CD4-positive, alpha-beta T cell treated with Interleukin-4 for 1 hour (primary cell): ENCODE measurements around the gene THBS1.

ENCODE experiments used
- DNase-seq, 2 donors: peaks; one replicate each; pipeline ENCODE4 v3.0.0-alpha.2; 2020 to 2022

The THBS1 gene

DNA sequence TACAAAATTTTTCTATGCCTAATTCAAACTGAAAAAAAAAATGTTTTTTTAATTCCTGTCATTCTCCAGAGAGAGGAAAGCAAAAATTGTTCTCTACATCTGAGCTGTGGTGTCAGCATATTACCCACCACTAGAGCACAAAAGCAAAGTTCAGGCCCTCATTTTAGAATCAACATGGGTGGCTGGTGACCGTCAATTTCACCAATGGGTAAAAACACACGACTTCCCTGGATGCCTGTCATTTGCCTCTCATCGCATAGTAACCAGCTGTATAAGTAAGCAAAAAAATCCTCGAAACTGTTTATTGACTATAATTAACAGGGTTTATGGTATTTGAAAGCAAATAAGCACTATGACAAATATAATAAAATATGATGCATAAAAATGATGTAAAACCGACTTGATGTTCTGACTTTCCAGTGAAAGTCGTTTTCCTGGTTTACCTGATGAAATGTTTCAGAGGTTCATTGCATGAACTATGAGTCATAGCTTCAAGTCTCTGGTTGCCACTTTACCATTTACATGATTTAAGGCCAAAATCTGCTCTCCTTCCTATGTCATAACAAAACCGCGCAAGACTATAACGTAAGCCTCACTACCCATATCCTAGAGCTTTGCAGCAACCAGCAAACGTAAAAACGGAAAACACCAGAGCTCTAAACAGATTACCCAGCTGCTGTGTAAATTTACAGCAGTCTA is 60.5 kb downstream of the THBS1 start:
- peak in 1 of 2 donors; percentile 61 for DNase-seq

GRCh38 chr15:39642011-39642640 is 61.2 kb downstream of the THBS1 start:
- DNase-seq: no peak

DNA sequence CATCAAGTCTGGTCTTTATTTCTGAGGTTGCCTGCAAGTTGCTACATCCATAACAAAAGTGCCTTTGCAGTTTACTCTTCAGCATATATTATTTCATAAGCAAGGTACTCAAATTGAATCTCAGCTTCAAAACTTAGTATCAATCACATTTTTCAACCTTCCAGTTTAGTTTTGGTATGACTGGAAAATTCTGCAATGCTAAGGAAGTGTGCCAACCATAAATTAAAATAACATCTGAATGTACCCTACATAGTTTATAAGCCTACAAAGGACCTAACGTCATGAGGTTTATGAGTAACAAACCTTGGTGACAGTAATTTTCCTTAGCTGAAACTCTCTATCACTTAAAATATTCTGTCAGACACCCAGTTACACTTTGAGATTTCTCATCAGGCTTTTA is 62.8 kb downstream of the THBS1 start:
- DNase-seq: no peak

DNA sequence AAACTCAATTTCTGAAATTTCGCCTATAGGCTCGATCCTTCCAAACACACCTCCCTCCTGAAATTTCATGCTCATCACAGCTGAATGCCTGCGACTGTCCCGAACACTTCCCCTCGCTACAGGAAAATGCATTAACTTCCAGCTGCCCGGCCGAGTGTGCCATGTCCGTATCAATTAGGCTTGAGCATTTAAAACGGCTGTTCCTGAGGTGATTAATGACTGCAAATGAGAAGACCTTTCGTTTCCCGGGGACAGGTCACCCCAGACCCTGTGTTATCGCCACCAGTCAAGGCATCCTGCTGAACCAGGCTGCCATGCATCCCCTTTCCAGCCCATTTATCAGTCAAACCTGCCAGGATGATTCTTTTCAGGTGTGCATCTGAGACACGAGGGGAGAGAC is 63.3 kb downstream of the THBS1 start:
- no peak for DNase-seq

- no peak for DNase-seq
These were observed 64.5 kb downstream of the THBS1 start for GRCh38 chr15:39645138-39645975.

- DNase-seq: no peak
These were observed 65.0 kb downstream of the THBS1 start for GRCh38 chr15:39645976-39646257.

GRCh38 chr15:39646425-39646824 is 65.5 kb downstream of the THBS1 start:
- no peak for DNase-seq
